ENCODE results near the gene LGALS16. TPM values are rescaled to one million over a fixed set of nuclear protein-coding genes. Genes with fewer than 3 reads are reported as not detected.
"Not testable (repeated sequence)": the region's sequence is repeated elsewhere in the genome, so short reads cannot be mapped to it uniquely, and the experiment has no call there.

Gene LGALS16
- total and polyA plus RNA-seq, 3 donors from 2014 or later: not detected

DNA sequence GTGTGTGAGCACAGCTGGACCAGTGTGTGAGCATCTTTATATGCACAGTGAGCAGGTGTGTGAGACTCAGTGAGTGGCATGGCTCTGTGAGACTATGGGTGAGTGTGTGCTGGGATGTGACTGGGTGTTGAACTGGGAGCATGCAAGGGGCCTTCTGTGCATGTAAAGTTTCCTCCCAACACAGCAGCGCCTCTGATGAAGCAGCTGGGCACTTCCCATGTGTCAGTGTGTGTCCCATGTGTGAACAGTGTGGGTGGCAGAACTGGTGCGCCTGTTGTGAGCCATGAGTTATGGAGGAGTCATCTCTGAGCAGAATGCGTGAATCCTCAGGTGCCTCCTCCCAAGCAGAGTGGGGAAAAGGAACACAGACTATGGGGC is 24.1 kb downstream of the LGALS16 start:
- TF ChIP-seq POLR2A (IDR thresholded peaks at IDR 0.05): no peak
- TF ChIP-seq, protein P1, sequence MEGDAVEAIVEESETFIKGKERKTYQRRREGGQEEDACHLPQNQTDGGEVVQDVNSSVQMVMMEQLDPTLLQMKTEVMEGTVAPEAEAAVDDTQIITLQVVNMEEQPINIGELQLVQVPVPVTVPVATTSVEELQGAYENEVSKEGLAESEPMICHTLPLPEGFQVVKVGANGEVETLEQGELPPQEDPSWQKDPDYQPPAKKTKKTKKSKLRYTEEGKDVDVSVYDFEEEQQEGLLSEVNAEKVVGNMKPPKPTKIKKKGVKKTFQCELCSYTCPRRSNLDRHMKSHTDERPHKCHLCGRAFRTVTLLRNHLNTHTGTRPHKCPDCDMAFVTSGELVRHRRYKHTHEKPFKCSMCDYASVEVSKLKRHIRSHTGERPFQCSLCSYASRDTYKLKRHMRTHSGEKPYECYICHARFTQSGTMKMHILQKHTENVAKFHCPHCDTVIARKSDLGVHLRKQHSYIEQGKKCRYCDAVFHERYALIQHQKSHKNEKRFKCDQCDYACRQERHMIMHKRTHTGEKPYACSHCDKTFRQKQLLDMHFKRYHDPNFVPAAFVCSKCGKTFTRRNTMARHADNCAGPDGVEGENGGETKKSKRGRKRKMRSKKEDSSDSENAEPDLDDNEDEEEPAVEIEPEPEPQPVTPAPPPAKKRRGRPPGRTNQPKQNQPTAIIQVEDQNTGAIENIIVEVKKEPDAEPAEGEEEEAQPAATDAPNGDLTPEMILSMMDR (IDR thresholded peaks at IDR 0.05): no peak
- peaks cover 3% of the 10 kb centered on the region for H3K4me1 ChIP-seq
- H3K9me3 ChIP-seq: no peaks in the 10 kb centered on the region
- no peak for DNase-seq
- intact Hi-C loops (cut with DNase I; ENCODE audit: low total_unique reads): no loop called here
- H3K27ac ChIP-seq: no peak overlapping the region
- no peaks in the 10 kb centered on the region for H3K27me3 ChIP-seq
- H3K36me3 ChIP-seq (ENCODE audit: low read depth, missing control alignments): no peaks in the 10 kb centered on the region
- WGBS, 2 donors: 93 to 100% methylated on average over 2 to 3 of the region's 3 CpGs
- H3K4me3 ChIP-seq: no peak overlapping the region

DNA sequence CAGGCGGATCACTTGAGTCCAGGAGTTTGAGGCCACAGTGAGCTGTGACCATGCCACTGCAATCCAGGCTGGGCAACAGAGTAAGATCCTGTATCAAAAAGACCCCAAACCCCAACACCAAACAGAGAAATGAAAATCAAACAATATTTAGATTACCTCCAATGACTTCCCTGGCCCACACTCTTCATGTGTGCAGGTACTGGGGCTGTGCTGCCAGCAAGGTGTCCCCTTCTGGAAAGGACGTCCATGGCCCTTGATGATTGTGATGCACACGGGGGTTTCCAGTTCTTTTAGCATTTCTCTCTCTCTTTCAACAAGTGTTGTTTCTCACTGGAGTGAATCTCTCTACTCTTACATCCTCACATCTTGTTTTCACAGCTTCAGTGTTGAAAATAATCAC is 24.9 kb downstream of the LGALS16 start:
- Histone ChIP-seq H3K4me1 (peaks cover 3% of the 10 kb centered on the region), H3K27ac (no peak overlapping the region), H3K36me3 (ENCODE audit: low read depth, missing control alignments) (no peaks in the 10 kb centered on the region), H3K9me3 (no peaks in the 10 kb centered on the region), H3K27me3 (no peaks in the 10 kb centered on the region), H3K4me3 (no peak overlapping the region)
- intact Hi-C loops (cut with DNase I; ENCODE audit: low total_unique reads): no loop called here
- WGBS, 2 donors: 89 to 93% methylated on average over 3 of the region's 3 CpGs
- DNase-seq: no peak
- TF ChIP-seq, protein P1 (IDR thresholded peaks at IDR 0.05): no peak
- TF ChIP-seq POLR2A (IDR thresholded peaks at IDR 0.05): no peak

DNA sequence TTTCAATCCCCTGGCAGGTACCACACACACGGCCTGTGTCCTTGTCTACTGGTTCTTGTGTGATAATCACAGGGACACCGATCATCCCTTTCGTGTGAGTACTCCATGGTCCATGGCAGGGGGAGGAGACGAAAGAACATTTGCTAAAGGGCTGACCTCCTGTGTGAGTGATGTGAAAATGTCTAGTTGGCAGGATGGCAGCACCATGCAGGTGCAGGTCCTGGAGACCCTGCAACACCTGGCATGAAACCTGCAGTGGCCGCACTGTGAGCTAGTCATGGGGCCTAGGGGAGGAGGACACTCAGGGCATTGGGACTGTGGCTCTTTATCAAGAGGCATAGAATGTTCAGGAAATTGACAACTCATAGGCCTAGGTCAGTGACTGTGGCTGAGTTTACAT is 25.7 kb downstream of the LGALS16 start:
- H3K4me1 ChIP-seq: peaks cover 3% of the 10 kb centered on the region
- 71 to 87% methylated on average over 4 to 5 of the region's 5 CpGs for WGBS, 2 donors
- no peaks in the 10 kb centered on the region for H3K9me3 ChIP-seq
- H3K4me3 ChIP-seq: no peak overlapping the region
- H3K27ac ChIP-seq: no peak overlapping the region
- no peak for TF ChIP-seq POLR2A (IDR thresholded peaks at IDR 0.05)
- TF ChIP-seq, protein P1 (IDR thresholded peaks at IDR 0.05): no peak
- intact Hi-C loops (cut with DNase I; ENCODE audit: low total_unique reads): no loop called here
- no peaks in the 10 kb centered on the region for H3K36me3 ChIP-seq (ENCODE audit: low read depth, missing control alignments)
- no peaks in the 10 kb centered on the region for H3K27me3 ChIP-seq
- DNase-seq: no peak

DNA sequence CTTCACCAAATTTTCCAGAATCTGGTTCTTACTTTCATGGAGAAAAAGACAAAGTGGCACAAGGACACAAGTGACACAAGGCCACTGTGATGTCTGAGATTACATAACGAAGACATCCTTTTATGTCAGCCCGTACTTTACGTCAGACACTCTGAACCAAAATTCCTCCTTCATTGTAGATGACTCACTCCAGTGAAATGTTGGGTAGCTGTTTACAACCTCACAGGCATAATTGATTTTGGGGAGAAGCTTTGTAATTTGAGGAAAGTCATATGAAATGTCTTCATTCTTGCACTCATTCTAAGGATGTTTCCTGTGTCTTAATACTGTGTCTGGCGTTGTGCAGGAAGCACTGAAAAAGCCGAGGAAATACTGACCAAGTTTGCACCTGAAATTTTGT is 28.6 kb downstream of the LGALS16 start:
- no peak overlapping the region for H3K27ac ChIP-seq
- H3K4me3 ChIP-seq: no peak overlapping the region
- WGBS, 2 donors: 80 to 87% methylated on average over 5 of the region's 5 CpGs
- TF ChIP-seq POLR2A (IDR thresholded peaks at IDR 0.05): no peak
- TF ChIP-seq, protein P1 (IDR thresholded peaks at IDR 0.05): no peak
- DNase-seq: no peak
- no peaks in the 10 kb centered on the region for H3K36me3 ChIP-seq (ENCODE audit: low read depth, missing control alignments)
- intact Hi-C loops (cut with DNase I; ENCODE audit: low total_unique reads): no loop called here
- no peaks in the 10 kb centered on the region for H3K9me3 ChIP-seq
- H3K27me3 ChIP-seq: no peaks in the 10 kb centered on the region
- H3K4me1 ChIP-seq: no peaks in the 10 kb centered on the region

DNA sequence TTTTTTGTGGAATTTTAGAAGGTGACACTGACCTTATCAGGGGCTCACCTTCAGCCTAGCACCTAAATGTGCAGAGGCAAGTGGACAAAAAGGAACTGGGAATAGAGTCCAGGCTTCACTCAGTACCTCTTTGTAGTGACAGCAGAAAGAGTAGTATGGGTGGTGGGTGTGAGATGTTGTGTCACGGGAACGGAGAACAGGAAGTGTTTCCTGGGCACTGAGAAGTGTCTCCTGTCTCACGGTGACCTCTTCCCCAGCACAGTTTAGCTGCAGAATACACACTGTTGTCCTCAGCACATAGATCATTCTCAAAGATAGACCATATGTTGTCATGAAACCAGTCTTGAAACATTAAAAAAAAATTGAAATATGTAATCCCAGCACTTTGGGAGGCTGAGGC is 31.0 kb downstream of the LGALS16 start:
- no peak overlapping the region for H3K27ac ChIP-seq
- no peaks in the 10 kb centered on the region for H3K36me3 ChIP-seq (ENCODE audit: low read depth, missing control alignments)
- no peaks in the 10 kb centered on the region for H3K27me3 ChIP-seq
- H3K9me3 ChIP-seq: no peaks in the 10 kb centered on the region
- no peak overlapping the region for H3K4me3 ChIP-seq
- intact Hi-C loops (cut with DNase I; ENCODE audit: low total_unique reads): no loop called here
- 80 to 81% methylated on average over 3 of the region's 3 CpGs for WGBS, 2 donors
- H3K4me1 ChIP-seq: no peaks in the 10 kb centered on the region
- TF ChIP-seq POLR2A (IDR thresholded peaks at IDR 0.05): no peak
- TF ChIP-seq, protein P1 (IDR thresholded peaks at IDR 0.05): no peak
- no peak for DNase-seq

DNA sequence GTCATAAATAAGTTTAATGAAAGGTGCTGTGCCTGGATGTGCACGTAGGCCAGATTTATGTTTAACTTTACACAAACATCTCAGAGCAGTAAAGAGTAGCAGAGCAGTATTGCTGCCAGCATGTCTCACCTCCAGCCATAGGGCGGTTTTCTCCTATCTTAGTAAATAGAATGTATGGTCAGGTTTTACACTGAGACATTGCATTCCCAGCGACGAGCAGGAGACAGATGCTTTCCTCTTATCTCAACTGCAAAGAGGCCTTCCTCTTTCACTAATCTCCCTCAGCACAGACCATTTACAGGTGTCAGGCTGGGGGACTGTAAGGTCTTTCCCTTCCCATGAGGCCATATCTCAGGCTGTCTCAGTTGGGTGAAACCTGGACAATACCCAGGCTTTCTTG is 32.9 kb downstream of the LGALS16 start:
- H3K4me1 ChIP-seq; H3K36me3 ChIP-seq (ENCODE audit: low read depth, missing control alignments); intact Hi-C loops (cut with DNase I; ENCODE audit: low total_unique reads); DNase-seq; H3K9me3 ChIP-seq; H3K27ac ChIP-seq; H3K4me3 ChIP-seq; H3K27me3 ChIP-seq: not testable (repeated sequence)
- 75% methylated on average over 4 of the region's 4 CpGs for WGBS, 2 donors
